Body of pancreas (tissue), 4 donors: ENCODE data around the gene MYEOV. TPM values are rescaled to one million over a fixed set of nuclear protein-coding genes. Genes with fewer than 3 reads are reported as not detected.
A peak's percentile ranks its signal among the peaks of the same experiment; 100 is the strongest.

Source experiments
- ATAC-seq: fragments of 150-250 bp; one replicate; pipeline ENCODE4 v1.9.1; 2016
- DNase-seq, 4 donors: peaks; one replicate each; pipeline ENCODE4 v3.0.0-alpha.2; 2019
- H3K27ac ChIP-seq, 4 donors: fragments of 200-600 bp; sonication (generic); 1 replicate in 3 of 4; 2 replicates in 1 of 4; pipeline versions ENCODE4 v1.5.1 to v1.6.1; 2016 to 2019; ENCODE audit warnings: mild to moderate bottlenecking in 1 of 4, mixed read lengths in 1 of 4, moderate library complexity in 1 of 4
- H3K27me3 ChIP-seq, 2 donors: fragments of 200-600 bp; sonication (generic); one replicate each; pipeline ENCODE4 v1.6.0; 2016; ENCODE audit warnings: mild to moderate bottlenecking in 1 of 2
- H3K36me3 ChIP-seq, 2 donors: fragments of 200-600 bp; sonication (generic); replicated peaks in 1 of 2; 2 replicates each; pipeline ENCODE4 v1.5.1; 2016; ENCODE audit warnings: low read depth in 2 of 2; ENCODE audit not compliant: insufficient read depth in 1 of 2
- H3K4me1 ChIP-seq: fragments of 200-600 bp; sonication (generic); one replicate; pipeline ENCODE4 v1.6.0; 2016
- H3K4me3 ChIP-seq, 2 donors: fragments of 200-600 bp; sonication (generic); 1 replicate in 1 of 2; 2 replicates in 1 of 2; pipeline ENCODE4 v1.5.1; 2016 to 2019
- H3K9me3 ChIP-seq, 3 donors: fragments of 200-600 bp; sonication (generic); 1 replicate in 2 of 3; 2 replicates in 1 of 3; pipeline ENCODE4 v1.5.1; 2016
- POLR2A ChIP-seq, 3 donors: fragments of 450-650 bp; IDR thresholded peaks; one replicate each; pipeline ENCODE4 v1.6.1; 2016; ENCODE audit warnings: antibody characterized with exemption in 3 of 3, mild to moderate bottlenecking in 2 of 3
- WGBS, 2 donors: methylation state at CpG; one replicate each; pipeline ENCODE4 v1.1.5; 2017; 5-methylcytosine and 5-hydroxymethylcytosine counted together
- intact Hi-C: fragments of 100-400 bp; cut with DNase I; formaldehyde crosslinking; loops from one replicate; pipeline ENCODE4 v1.15.1; 2023
- total RNA-seq, 2 donors: library from RNA; depleted of rRNA; stranded (reverse); fragments of >200 nt; gene quantifications; one replicate each; pipeline ENCODE4 v1.1.0, GENCODE V29; 2016
- TF ChIP-seq, protein P1 (sequence below), 7 experiments: fragments of 450-650 bp in 4 of 7; fragments of 200-600 bp in 3 of 7; sonication (generic) in 3 of 7; IDR thresholded peaks; one replicate each; pipeline ENCODE4 v1.5.1; 2016 to 2019; ENCODE audit warnings: antibody characterized with exemption in 7 of 7

The MYEOV gene
- total RNA-seq, 2 donors from 2014 or later, result 2.3 to 7.0 TPM

DNA sequence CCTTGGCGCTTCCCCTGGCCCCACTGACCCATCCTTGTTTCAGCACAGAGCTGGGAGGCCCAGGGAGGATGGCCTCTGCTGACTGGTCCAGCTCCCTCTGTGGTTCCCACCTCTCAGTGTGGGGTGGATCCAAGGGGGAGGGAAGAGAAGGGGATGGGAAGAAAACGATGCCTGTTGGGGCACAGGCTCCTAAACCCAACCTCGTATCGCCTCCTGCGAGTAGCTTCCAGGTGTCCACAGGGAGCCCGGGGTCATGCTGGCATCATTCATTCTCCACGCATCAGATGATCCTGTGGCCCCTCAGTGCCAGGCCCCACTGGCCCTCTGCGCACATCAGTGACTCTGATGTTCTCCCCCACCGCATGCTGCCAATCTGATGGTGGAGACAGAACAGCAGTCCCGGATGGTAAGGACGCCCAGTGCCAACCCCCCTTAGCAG is 5.1 kb downstream of the MYEOV start:
- intact Hi-C loops, result no loop called here
- 73 to 82% methylated on average over 10 to 11 of the region's 11 CpGs for WGBS, 2 donors
- Histone ChIP-seq H3K36me3 (no peaks in the 10 kb centered on the region), H3K9me3 (no peaks in the 10 kb centered on the region), H3K27ac (peak overlapping the region in 3 of 4 donors; percentile 82 to 91 (median 90)), H3K4me1 (peaks cover 32% of the 10 kb centered on the region), H3K4me3 (no peak overlapping the region), H3K27me3 (no peaks in the 10 kb centered on the region)
- DNase-seq (no peak), ATAC-seq (no peak)
- TF ChIP-seq, protein P1, sequence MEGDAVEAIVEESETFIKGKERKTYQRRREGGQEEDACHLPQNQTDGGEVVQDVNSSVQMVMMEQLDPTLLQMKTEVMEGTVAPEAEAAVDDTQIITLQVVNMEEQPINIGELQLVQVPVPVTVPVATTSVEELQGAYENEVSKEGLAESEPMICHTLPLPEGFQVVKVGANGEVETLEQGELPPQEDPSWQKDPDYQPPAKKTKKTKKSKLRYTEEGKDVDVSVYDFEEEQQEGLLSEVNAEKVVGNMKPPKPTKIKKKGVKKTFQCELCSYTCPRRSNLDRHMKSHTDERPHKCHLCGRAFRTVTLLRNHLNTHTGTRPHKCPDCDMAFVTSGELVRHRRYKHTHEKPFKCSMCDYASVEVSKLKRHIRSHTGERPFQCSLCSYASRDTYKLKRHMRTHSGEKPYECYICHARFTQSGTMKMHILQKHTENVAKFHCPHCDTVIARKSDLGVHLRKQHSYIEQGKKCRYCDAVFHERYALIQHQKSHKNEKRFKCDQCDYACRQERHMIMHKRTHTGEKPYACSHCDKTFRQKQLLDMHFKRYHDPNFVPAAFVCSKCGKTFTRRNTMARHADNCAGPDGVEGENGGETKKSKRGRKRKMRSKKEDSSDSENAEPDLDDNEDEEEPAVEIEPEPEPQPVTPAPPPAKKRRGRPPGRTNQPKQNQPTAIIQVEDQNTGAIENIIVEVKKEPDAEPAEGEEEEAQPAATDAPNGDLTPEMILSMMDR (IDR thresholded peaks at IDR 0.05), result no peak
- no peak for TF ChIP-seq POLR2A (IDR thresholded peaks at IDR 0.05)

DNA sequence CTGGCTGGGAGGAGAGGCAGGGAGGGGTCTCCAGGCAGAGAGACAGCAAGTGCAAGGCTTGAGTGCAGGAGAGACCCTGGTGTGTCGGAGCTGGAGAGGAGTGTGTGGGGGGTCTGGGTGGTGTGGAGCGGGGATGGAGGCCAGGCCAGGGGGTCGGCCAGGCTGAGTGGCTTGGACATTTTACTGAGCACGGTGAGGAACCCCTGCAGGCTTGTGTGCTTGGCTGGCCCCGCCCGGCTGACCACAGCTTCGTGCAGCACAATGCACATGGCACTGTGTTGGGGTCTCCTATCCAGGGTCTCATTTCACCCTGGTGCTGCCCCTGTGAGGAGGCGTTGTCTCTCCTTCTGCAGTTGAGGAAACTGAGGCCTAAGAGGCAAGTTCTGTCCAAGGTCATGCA is 5.6 kb downstream of the MYEOV start:
- no peaks in the 10 kb centered on the region for H3K36me3 ChIP-seq
- WGBS, 2 donors, result 78 to 88% methylated on average over 4 to 8 of the region's 8 CpGs
- no peak overlapping the region for H3K4me3 ChIP-seq
- DNase-seq (peak in 1 of 4 donors; percentile 10), ATAC-seq (no peak)
- intact Hi-C loops, result no loop called here
- peak overlapping the region in 1 of 4 donors; percentile 90 for H3K27ac ChIP-seq
- H3K4me1 ChIP-seq, result peaks cover 32% of the 10 kb centered on the region
- no peaks in the 10 kb centered on the region for H3K9me3 ChIP-seq
- H3K27me3 ChIP-seq, result no peaks in the 10 kb centered on the region
- TF ChIP-seq, protein P1 (IDR thresholded peaks at IDR 0.05), result no peak
- TF ChIP-seq POLR2A (IDR thresholded peaks at IDR 0.05), result no peak

DNA sequence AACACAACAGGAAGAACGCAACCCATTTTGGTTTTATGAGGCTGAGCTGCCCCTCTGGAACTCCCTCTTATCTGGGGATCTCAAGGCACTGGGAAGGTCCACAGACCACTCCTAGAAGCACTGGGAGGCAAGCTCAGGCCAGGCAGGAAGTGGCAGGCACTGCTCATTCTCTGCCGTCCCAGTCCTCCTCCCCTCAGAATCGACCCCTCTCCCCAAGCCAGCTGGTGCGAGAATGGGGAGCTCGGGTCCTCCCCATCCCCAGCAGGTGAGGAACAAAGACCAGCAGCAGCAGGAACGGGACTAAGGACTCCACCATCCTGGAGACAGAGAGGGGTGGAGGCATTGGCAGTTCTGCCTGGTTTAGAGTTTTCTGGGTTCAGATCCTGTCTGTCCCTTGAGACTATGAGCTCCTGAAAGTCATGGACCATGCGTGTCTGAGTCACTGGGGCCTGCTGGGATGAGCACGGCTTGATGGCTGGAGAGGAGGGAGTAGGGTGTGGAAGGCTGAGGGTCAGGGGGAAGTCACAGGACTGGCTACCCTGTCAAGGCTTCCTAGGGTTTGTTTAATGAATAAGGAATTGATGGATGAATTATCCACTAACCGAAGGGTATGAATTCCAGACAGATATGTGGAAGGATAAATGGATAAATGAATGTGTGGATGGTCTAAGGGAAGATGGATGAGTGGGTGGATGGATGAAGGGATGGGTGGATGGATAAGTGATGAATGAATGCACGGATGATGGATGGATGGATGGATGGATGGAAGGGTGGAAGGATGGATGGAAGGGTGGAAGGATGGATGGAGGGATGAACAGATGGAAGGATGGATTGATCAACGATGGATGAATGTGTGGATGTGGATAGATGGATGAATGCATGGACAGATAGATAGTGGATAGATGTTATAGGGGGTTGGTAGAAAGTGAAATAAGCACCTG is 6.4 kb downstream of the MYEOV start:
- WGBS, 2 donors, result 77 to 82% methylated on average over 6 to 11 of the region's 11 CpGs
- intact Hi-C loops, result no loop called here
- TF ChIP-seq POLR2A (IDR thresholded peaks at IDR 0.05), result no peak
- TF ChIP-seq, protein P1 (IDR thresholded peaks at IDR 0.05), result no peak
- DNase-seq, result peak in 1 of 4 donors; percentile 8
- H3K27me3 ChIP-seq, result no peaks in the 10 kb centered on the region
- no peaks in the 10 kb centered on the region for H3K36me3 ChIP-seq
- no peaks in the 10 kb centered on the region for H3K9me3 ChIP-seq
- H3K27ac ChIP-seq, result no peak overlapping the region
- ATAC-seq, result no peak
- H3K4me3 ChIP-seq, result no peak overlapping the region
- peaks cover 32% of the 10 kb centered on the region for H3K4me1 ChIP-seq

DNA sequence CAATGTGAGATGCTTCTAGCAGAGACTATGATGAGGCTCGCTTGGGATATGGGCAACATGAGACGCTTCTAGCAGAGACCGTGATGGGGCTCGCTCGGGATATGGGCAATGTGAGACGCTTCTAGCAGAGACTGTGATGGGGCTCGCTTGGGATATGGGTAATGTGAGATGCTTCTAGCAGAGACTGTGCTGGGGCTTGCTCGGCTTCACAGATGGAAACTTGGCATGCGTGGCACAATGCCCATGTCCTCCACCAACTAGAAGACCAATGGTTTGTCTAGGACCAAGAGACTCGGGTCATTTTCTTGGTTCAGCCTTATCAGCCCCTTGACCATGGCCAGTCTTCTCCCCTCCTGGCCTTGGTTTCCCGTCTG is 7.1 kb downstream of the MYEOV start:
- TF ChIP-seq POLR2A (IDR thresholded peaks at IDR 0.05), result no peak
- TF ChIP-seq, protein P1 (IDR thresholded peaks at IDR 0.05), result no peak
- DNase-seq (peak in 1 of 4 donors; percentile 10), ATAC-seq (no peak)
- no peak overlapping the region for H3K4me3 ChIP-seq
- H3K36me3 ChIP-seq, result no peaks in the 10 kb centered on the region
- H3K9me3 ChIP-seq, result no peaks in the 10 kb centered on the region
- 85% methylated on average over 11 of the region's 11 CpGs for WGBS, 2 donors
- intact Hi-C loops, result no loop called here
- peaks cover 37% of the 10 kb centered on the region for H3K4me1 ChIP-seq
- H3K27me3 ChIP-seq, result no peaks in the 10 kb centered on the region
- H3K27ac ChIP-seq, result peak overlapping the region in 1 of 4 donors; percentile 26
